HepG2 (cell line): Measurements from ENCODE around the gene C4B.
"Not testable (repeated sequence)": the region's sequence is repeated elsewhere in the genome, so short reads cannot be mapped to it uniquely, and the experiment has no call there.

Experiments used
- CEBPB ChIP-seq: IDR thresholded peaks from 2 replicates; pipeline ENCODE4 v1.6.1; 2011; ENCODE audit warnings: low read depth, low read length, improper control_type of control experiment, borderline replicate concordance
- DPF2 ChIP-seq: sonication (generic); formaldehyde crosslinking; IDR thresholded peaks from 2 replicates; pipeline ENCODE4 v1.4.0; 2020; ENCODE audit warnings: mild to moderate bottlenecking, low read depth, missing genetic modification reagents, borderline replicate concordance
- IRF2 ChIP-seq: IDR thresholded peaks from 2 replicates; pipeline ENCODE4 v1.6.1; 2018; ENCODE audit warnings: missing genetic modification reagents, missing compliant biosample characterization
- ZSCAN12 ChIP-seq: sonication (generic); formaldehyde crosslinking; IDR thresholded peaks from 2 replicates; pipeline ENCODE4 v1.9.0; 2021; ENCODE audit warnings: mild to moderate bottlenecking, missing genetic modification reagents
- ZSCAN9 ChIP-seq: IDR thresholded peaks from 2 replicates; pipeline ENCODE4 v1.6.1; 2016; ENCODE audit warnings: borderline replicate concordance

GRCh38 chr6:32040299-32041049 lies 25.9 kb downstream of the C4B start:
- TF ChIP-seq CEBPB; DPF2 (CRISPR knock-in tag); ZSCAN9; ZSCAN12 (CRISPR knock-in tag); IRF2 (CRISPR knock-in tag): not testable (repeated sequence)
